Measurements from ENCODE around the gene ZNF69. TPM values are rescaled to one million over a fixed set of nuclear protein-coding genes. Genes with fewer than 3 reads are reported as not detected.

Gene ZNF69
- total and polyA plus RNA-seq, 2 of the 13 experiments (the other 11 are each of a cell fraction or from before 2014, with no cell fraction given) = 9.6 to 21.0 TPM

- H3K27me3 ChIP-seq (ENCODE audit: control insufficient read depth in 1 of 2, insufficient read depth in 2 of 2, low read length in 2 of 2) = peaks cover 0 to 3% of the 10 kb centered on the region in 2 experiments; a peak in 1 of 5 replicates
- no peaks in the 10 kb centered on the region for H3K79me2 ChIP-seq (ENCODE audit: insufficient read depth, low read length)
- H2AFZ ChIP-seq (ENCODE audit: low read length) = peak overlapping the region; percentile 80
- H3K4me2 ChIP-seq (ENCODE audit: low read depth, low read length) = peak overlapping the region; percentile 94
- peaks cover 32% of the 10 kb centered on the region for H3K4me1 ChIP-seq (ENCODE audit: insufficient read depth, low read length)
- peak overlapping the region; percentile 64 to 82 (median 75); a peak in 5 of 6 replicates for H3K4me3 ChIP-seq (replicated peaks in 1 of 3; ENCODE audit: insufficient read depth in 1 of 3, low read depth in 2 of 3, low read length in 3 of 3)
- POLR2A ChIA-PET = interaction anchor here (1.2 to 1.6 kb wide), 5 partner anchors 12 to 82 kb away, joined by 3 to 5 read pairs (median 4); partner anchors contain the start of genes ZNF441 and ZNF491
- no peaks in the 10 kb centered on the region for H3K9me3 ChIP-seq (ENCODE audit: low read length)
- CTCF ChIA-PET (ENCODE audit: low intra/inter-chr PET ratio, low total read pairs) = no interaction called here
- H3K36me3 ChIP-seq (replicated peaks in 1 of 2; ENCODE audit: control insufficient read depth in 1 of 2, insufficient read depth in 2 of 2, low read length in 2 of 2) = no peaks in the 10 kb centered on the region
- WGBS (ENCODE audit: low lambda C conversion rate) = 22% methylated on average over 10 of the region's 11 CpGs
- FAIRE-seq (no peak), DNase-seq (ENCODE audit: low spot score) (no peak), ATAC-seq (peak; percentile 62)
- no peak overlapping the region for H3K27ac ChIP-seq (ENCODE audit: extremely low read length, insufficient read depth, low read length)
- in situ Hi-C loops (cut with HindIII; ENCODE audit: extremely low pct_ligation_motif_present, low pct_unique_long_range_greater_than_20kb) (no loop called here), intact Hi-C loops (cut with micrococcal nuclease; ENCODE audit: unreplicated experiment) (no loop called here)
- no peak overlapping the region for H3K9ac ChIP-seq (ENCODE audit: insufficient read depth, low read depth, low read length)
- no TSS peak for BruUV-seq (replicated peaks)
- H4K20me1 ChIP-seq (ENCODE audit: insufficient read depth, low read length) = no peaks in the 10 kb centered on the region
- no peak for TF ChIP-seq ZNF121 (CRISPR knock-in tag; IDR thresholded peaks at IDR 0.05)
- no peak for TF ChIP-seq RAD51 (IDR thresholded peaks at IDR 0.05; ENCODE audit: borderline replicate concordance)
- no peak for TF ChIP-seq FOXA3 (CRISPR knock-in tag; IDR thresholded peaks at IDR 0.05)
- TF ChIP-seq JUNB (CRISPR knock-in tag; IDR thresholded peaks at IDR 0.05; ENCODE audit: borderline replicate concordance) = no peak
- no peak for TF ChIP-seq PRDM10 (CRISPR knock-in tag; IDR thresholded peaks at IDR 0.05; ENCODE audit: low read depth)
- peak; percentile 39; the same call in 1 of the 2 replicates for TF ChIP-seq ATF1 (CRISPR knock-in tag; IDR thresholded peaks at IDR 0.05)
- no peak for TF ChIP-seq NFRKB (IDR thresholded peaks at IDR 0.05)
- peak; percentile 32; the same call in 1 of the 2 replicates for TF ChIP-seq ZNF292 (CRISPR knock-in tag; IDR thresholded peaks at IDR 0.05; ENCODE audit: borderline replicate concordance, low read depth)
- TF ChIP-seq, protein P1, sequence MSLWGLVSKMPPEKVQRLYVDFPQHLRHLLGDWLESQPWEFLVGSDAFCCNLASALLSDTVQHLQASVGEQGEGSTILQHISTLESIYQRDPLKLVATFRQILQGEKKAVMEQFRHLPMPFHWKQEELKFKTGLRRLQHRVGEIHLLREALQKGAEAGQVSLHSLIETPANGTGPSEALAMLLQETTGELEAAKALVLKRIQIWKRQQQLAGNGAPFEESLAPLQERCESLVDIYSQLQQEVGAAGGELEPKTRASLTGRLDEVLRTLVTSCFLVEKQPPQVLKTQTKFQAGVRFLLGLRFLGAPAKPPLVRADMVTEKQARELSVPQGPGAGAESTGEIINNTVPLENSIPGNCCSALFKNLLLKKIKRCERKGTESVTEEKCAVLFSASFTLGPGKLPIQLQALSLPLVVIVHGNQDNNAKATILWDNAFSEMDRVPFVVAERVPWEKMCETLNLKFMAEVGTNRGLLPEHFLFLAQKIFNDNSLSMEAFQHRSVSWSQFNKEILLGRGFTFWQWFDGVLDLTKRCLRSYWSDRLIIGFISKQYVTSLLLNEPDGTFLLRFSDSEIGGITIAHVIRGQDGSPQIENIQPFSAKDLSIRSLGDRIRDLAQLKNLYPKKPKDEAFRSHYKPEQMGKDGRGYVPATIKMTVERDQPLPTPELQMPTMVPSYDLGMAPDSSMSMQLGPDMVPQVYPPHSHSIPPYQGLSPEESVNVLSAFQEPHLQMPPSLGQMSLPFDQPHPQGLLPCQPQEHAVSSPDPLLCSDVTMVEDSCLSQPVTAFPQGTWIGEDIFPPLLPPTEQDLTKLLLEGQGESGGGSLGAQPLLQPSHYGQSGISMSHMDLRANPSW (CRISPR knock-in tag; IDR thresholded peaks at IDR 0.05; ENCODE audit: borderline replicate concordance) = no peak
- TF ChIP-seq, protein P2, sequence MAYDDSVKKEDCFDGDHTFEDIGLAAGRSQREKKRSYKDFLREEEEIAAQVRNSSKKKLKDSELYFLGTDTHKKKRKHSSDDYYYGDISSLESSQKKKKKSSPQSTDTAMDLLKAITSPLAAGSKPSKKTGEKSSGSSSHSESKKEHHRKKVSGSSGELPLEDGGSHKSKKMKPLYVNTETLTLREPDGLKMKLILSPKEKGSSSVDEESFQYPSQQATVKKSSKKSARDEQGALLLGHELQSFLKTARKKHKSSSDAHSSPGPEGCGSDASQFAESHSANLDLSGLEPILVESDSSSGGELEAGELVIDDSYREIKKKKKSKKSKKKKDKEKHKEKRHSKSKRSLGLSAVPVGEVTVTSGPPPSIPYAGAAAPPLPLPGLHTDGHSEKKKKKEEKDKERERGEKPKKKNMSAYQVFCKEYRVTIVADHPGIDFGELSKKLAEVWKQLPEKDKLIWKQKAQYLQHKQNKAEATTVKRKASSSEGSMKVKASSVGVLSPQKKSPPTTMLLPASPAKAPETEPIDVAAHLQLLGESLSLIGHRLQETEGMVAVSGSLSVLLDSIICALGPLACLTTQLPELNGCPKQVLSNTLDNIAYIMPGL (CRISPR knock-in tag; IDR thresholded peaks at IDR 0.05; ENCODE audit: borderline replicate concordance in 1 of 2, low read depth in 1 of 2) = no peak
- no peak for TF ChIP-seq CSRNP1 (CRISPR knock-in tag; IDR thresholded peaks at IDR 0.05)
- TF ChIP-seq, protein P3, sequence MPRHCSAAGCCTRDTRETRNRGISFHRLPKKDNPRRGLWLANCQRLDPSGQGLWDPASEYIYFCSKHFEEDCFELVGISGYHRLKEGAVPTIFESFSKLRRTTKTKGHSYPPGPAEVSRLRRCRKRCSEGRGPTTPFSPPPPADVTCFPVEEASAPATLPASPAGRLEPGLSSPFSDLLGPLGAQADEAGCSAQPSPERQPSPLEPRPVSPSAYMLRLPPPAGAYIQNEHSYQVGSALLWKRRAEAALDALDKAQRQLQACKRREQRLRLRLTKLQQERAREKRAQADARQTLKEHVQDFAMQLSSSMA (CRISPR knock-in tag; IDR thresholded peaks at IDR 0.05) = 0 out of 2 replicates have a peak, but pooled peaks have one; percentile 32
These were observed 39.4 kb upstream of the ZNF69 start for GRCh38 chr19:11848200-11848593.
